ENCODE measurements around the gene SLC44A4.

SLC44A4 gene

DNA sequence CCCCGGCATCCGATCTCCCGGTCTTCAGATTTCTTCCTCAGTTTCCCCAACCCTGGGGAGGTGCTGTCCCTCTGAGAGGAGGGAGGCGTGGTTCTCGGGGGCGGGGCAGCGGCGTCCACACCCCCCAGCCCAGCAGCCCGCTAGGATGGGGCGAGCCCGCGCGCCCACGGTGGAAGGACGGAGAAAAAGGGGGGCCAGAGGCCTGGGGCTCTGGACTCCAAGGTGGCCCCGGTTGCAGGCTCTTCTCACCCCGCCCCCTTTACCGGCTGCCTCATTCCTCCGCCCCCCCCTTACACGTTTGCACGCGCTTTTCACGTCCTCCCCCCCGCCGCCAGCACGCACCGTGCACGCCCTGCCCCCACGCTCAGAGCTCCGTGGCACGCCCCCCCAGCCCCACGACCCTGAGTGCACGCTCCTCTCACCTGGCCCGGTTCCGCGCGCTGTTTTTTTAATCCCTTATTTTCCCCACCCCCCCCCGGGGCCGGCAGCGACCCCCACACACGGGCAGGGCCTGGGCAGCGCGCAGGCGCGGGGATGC is 22.7 kb upstream of the SLC44A4 start:
- TF ChIP-seq SIN3A (IDR thresholded peaks at IDR 0.05; ENCODE audit: borderline replicate concordance, insufficient read depth, low read length) (peak; percentile 44; the same call in 1 of the 2 replicates), TAF1 (IDR thresholded peaks at IDR 0.05; ENCODE audit: borderline replicate concordance, insufficient read depth, low read length) (no peak)

DNA sequence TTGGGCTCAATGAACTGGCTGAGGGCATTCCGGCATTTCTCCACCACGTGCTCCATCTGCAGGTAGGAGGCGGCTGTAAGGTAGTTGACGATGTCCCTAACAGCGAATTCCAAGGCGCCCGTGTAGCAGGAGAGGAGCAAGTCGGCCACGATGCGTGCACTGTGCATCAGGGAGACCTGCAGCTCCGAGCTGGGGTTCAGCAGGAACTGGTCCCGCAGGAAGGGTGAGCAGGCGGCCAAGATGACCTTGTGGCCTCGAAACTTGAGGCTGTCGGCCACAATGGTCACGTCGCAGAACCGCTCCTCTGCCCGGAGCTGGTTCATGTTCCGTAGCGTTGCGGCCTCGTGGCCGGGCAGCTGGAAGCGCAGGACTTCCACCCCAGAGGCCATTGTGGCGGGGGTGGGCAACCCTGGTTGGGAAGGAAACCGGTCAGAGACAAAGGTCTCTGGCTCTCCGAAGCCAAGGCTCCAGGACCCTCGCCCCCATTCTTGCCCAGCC is 22.2 kb upstream of the SLC44A4 start:
- no peak for TF ChIP-seq FOXP2 (optimal IDR thresholded peaks at IDR 0.05; ENCODE audit: borderline replicate concordance, extremely low read depth, extremely low read length, insufficient read depth)
- TF ChIP-seq SIN3A (IDR thresholded peaks at IDR 0.05; ENCODE audit: borderline replicate concordance, insufficient read depth, low read length), result no peak
- TF ChIP-seq TAF1 (IDR thresholded peaks at IDR 0.05; ENCODE audit: borderline replicate concordance, insufficient read depth, low read length), result no peak
- no peak for TF ChIP-seq POLR2AphosphoS5 (IDR thresholded peaks at IDR 0.05; ENCODE audit: low read depth, low read length)
- TF ChIP-seq, protein P1, sequence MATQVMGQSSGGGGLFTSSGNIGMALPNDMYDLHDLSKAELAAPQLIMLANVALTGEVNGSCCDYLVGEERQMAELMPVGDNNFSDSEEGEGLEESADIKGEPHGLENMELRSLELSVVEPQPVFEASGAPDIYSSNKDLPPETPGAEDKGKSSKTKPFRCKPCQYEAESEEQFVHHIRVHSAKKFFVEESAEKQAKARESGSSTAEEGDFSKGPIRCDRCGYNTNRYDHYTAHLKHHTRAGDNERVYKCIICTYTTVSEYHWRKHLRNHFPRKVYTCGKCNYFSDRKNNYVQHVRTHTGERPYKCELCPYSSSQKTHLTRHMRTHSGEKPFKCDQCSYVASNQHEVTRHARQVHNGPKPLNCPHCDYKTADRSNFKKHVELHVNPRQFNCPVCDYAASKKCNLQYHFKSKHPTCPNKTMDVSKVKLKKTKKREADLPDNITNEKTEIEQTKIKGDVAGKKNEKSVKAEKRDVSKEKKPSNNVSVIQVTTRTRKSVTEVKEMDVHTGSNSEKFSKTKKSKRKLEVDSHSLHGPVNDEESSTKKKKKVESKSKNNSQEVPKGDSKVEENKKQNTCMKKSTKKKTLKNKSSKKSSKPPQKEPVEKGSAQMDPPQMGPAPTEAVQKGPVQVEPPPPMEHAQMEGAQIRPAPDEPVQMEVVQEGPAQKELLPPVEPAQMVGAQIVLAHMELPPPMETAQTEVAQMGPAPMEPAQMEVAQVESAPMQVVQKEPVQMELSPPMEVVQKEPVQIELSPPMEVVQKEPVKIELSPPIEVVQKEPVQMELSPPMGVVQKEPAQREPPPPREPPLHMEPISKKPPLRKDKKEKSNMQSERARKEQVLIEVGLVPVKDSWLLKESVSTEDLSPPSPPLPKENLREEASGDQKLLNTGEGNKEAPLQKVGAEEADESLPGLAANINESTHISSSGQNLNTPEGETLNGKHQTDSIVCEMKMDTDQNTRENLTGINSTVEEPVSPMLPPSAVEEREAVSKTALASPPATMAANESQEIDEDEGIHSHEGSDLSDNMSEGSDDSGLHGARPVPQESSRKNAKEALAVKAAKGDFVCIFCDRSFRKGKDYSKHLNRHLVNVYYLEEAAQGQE (IDR thresholded peaks at IDR 0.05; ENCODE audit: insufficient read depth in 1 of 2, low read depth in 2 of 2, low read length in 2 of 2), result no peak

DNA sequence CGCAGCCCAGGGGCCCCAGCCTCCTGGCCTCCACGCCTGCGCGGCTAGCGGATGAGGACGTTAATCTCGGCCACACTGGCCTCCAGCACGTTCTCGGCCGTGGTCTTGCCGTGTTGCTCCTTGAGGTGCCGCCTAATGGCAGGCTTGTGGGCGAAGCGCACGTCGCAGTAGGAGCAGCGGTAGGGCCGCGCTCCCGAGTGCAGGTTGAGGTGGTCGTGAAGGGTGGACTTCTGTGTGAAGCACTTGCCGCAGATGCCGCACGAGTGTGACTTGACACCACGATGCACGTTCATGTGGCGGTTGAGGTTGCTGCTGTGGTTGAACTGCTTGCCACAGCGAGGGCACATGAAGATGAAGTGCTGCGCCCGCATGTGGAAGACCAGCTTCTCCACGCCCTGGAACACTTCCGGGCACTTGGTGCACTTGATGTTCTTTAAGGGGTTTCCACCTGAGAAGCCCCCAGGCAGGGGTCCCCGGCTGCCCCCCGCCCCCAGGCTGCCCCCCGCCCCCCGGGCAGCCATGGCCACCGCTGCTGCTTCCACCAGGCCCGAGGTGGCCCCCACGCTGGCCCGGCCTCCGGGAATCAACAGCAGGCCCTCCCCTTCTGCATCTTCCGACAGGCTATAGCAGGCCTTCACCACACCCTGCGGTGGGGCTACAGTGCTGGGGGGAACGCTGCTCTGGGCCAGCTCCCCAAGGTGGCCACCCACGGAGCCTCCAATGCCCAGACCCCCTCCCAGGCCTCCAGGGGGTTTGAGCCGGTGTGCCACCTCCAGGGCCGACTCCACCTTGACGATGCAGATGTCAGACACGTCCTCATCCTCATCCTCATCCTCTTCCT is 21.3 kb upstream of the SLC44A4 start:
- TF ChIP-seq TAF1 (IDR thresholded peaks at IDR 0.05; ENCODE audit: borderline replicate concordance, insufficient read depth, low read length) (no peak), POLR2AphosphoS5 (IDR thresholded peaks at IDR 0.05; ENCODE audit: low read depth, low read length) (no peak), FOXP2 (optimal IDR thresholded peaks at IDR 0.05; ENCODE audit: borderline replicate concordance, extremely low read depth, extremely low read length, insufficient read depth) (no peak), SIN3A (IDR thresholded peaks at IDR 0.05; ENCODE audit: borderline replicate concordance, insufficient read depth, low read length) (no peak)
- TF ChIP-seq, protein P1 (IDR thresholded peaks at IDR 0.05; ENCODE audit: insufficient read depth in 1 of 2, low read depth in 2 of 2, low read length in 2 of 2), result no peak

DNA sequence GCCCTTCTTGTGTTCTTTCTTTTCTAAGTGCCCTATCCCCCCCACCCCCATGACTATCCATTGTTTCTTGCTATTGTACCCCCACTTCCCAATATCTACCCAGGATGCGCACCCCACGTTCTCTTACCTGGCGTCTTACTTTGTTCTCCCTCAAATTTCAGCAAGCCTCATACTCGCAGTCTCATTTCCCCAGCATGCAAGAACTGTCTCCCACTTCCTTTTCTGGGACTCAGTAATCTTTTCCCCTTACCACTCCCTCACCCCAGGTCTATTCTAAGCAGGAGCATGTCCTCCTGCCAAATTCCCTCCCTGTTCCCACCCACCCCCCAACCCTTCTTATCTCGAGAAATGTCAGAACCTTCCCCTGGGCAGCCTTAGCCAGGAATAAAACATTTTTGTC is 20.4 kb upstream of the SLC44A4 start:
- TF ChIP-seq POLR2AphosphoS5 (IDR thresholded peaks at IDR 0.05; ENCODE audit: low read depth, low read length), result no peak
- no peak for TF ChIP-seq SIN3A (IDR thresholded peaks at IDR 0.05; ENCODE audit: borderline replicate concordance, insufficient read depth, low read length)
- TF ChIP-seq, protein P1 (IDR thresholded peaks at IDR 0.05; ENCODE audit: insufficient read depth in 1 of 2, low read depth in 2 of 2, low read length in 2 of 2), result no peak
- TF ChIP-seq TAF1 (IDR thresholded peaks at IDR 0.05; ENCODE audit: borderline replicate concordance, insufficient read depth, low read length), result no peak
- no peak for TF ChIP-seq FOXP2 (optimal IDR thresholded peaks at IDR 0.05; ENCODE audit: borderline replicate concordance, extremely low read depth, extremely low read length, insufficient read depth)

DNA sequence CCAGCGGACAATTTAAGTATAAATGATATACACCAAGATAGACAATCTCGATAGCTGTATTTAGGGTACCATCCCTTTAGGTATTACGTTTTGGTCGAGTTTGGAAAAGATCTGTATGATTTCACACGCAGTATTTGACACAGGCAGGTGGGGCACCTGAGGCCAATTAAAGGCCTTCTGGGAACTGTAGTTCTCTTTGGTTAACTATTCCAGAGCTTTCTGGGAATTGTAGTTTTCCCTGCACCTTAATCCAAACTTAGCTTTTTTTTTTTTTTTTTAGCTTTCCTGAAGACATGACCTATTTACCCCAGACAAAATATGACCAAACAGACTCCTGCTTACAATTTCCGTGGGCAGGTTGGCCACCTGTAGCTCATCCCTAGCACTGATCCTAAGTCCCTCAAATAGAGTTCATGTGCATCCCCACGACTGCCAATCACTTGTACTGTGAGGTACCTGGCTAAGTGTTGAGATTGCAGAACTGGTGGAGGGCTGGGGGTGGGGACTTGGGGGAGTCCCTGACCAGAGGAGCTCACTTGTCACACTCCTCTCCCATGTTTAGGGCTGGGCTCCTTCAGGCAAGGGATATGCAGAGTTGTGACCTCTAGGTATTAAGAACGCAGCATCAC is 19.7 kb upstream of the SLC44A4 start:
- TF ChIP-seq SIN3A (IDR thresholded peaks at IDR 0.05; ENCODE audit: borderline replicate concordance, insufficient read depth, low read length) (0 out of 2 replicates have a peak, but pooled peaks have one; percentile 51), POLR2AphosphoS5 (IDR thresholded peaks at IDR 0.05; ENCODE audit: low read depth, low read length) (no peak; the same call in 1 of the 2 replicates)

All from PFSK-1 (cell line).